ENCODE results near the gene APBB2. TPM values are rescaled to one million over a fixed set of nuclear protein-coding genes. Genes with fewer than 3 reads are reported as not detected.

The APBB2 gene
- total RNA-seq, 1 experiment from 2014 or later = 17.7 TPM

DNA sequence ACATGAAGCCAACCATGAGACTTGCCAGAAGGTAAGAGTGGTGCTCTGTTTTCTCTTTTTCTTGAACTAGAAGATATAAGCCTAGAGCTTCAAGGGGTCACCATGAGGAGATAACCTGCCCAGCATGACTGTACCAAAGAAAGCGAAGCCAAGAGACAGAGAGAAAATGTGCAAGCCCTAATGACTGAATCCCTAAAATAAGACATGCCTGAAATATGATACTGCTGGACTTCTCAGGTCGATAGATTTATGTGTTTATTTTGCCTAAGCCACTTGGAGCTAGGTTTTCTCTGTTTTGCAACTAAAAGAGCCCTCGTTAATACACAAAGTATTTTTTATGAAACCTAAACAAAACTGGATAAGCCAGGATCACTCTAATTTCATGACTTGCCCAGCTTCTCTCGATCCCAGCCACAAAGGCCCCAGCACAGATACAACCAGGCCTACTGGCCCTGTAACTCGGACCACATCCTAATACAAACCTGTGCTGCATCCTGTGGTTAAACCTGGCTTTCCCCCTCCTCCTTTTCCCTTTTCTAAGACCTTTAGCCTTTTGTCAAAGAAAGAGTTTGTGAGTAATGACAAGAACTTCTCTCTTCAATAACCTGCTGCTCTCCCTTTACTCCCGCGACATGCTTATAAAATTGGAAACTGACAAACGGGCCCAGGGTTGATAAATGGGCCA is 185.8 kb downstream of the APBB2 start:
- peaks cover 5% of the 10 kb centered on the region for H3K36me3 Mint-ChIP-seq (ENCODE audit: insufficient read depth, unreplicated experiment)
- H3K9me3 Mint-ChIP-seq (ENCODE audit: low read depth, unreplicated experiment) = peaks cover 11% of the 10 kb centered on the region
- CTCF ChIA-PET = interaction anchor here (0.6 to 0.9 kb wide), 2 partner anchors 23 to 429 kb away, joined by 3 to 4 read pairs; no protein-coding TSS in a partner anchor
- H3K4me3 Mint-ChIP-seq (ENCODE audit: low read depth, unreplicated experiment) = no peak overlapping the region
- intact Hi-C loops (cut with micrococcal nuclease; ENCODE audit: unreplicated experiment) = loop anchor here (5.0 kb wide), 1 partner anchor 36 kb away; no protein-coding TSS in a partner anchor
- BruUV-seq (replicated peaks) = no TSS peak
- peaks cover 14% of the 10 kb centered on the region for H3K4me1 Mint-ChIP-seq (ENCODE audit: low read depth, unreplicated experiment)
- no peaks in the 10 kb centered on the region for H3K27me3 Mint-ChIP-seq (ENCODE audit: unreplicated experiment)
- no peak for DNase-seq
- TF ChIP-seq, protein P1, sequence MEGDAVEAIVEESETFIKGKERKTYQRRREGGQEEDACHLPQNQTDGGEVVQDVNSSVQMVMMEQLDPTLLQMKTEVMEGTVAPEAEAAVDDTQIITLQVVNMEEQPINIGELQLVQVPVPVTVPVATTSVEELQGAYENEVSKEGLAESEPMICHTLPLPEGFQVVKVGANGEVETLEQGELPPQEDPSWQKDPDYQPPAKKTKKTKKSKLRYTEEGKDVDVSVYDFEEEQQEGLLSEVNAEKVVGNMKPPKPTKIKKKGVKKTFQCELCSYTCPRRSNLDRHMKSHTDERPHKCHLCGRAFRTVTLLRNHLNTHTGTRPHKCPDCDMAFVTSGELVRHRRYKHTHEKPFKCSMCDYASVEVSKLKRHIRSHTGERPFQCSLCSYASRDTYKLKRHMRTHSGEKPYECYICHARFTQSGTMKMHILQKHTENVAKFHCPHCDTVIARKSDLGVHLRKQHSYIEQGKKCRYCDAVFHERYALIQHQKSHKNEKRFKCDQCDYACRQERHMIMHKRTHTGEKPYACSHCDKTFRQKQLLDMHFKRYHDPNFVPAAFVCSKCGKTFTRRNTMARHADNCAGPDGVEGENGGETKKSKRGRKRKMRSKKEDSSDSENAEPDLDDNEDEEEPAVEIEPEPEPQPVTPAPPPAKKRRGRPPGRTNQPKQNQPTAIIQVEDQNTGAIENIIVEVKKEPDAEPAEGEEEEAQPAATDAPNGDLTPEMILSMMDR (IDR thresholded peaks at IDR 0.05; ENCODE audit: unreplicated experiment) = no peak
- peak overlapping the region; percentile 39 for H3K27ac Mint-ChIP-seq (ENCODE audit: unreplicated experiment)

DNA sequence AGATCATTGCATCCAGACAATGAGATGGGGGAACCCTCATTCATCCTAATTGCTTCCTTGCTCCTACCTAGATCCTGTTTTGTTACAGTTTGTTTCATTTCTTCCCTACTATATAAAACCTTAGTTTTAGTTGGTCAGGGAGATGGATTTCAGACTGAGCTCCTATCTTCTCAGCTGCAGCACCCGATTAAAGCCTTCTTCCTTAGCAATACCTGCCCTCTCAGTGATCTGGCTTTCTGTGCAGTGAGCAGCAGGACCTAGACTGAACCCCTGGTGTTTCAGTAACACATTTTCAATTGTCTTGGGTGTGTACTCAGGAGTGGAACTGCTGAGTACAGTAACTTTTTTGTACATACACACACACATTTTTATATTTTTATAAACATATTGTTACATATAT is 187.4 kb downstream of the APBB2 start:
- no peak overlapping the region for H3K4me3 Mint-ChIP-seq (ENCODE audit: low read depth, unreplicated experiment)
- CTCF ChIA-PET = no interaction called here

DNA sequence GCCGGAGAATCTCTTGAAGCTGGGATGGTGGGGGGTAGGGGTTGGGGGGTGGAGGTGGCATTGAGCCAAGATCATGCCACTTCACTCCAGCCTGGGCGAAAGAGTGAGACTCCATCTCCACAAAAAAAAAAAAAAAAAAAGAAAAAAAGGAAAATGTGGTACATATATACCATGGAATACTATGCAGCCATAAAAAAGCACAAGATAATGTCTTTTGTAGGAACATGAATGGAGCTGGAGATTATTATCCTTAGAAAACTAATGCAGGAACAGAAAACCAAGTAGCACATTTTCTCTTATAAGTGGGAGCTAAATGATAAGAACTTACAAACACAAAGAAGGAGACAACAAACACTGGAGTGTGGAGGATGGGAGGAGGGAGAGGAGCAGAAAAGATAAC is 188.5 kb downstream of the APBB2 start:
- Mint-ChIP-seq H3K4me3 (ENCODE audit: low read depth, unreplicated experiment) (no peak overlapping the region), H3K4me1 (ENCODE audit: low read depth, unreplicated experiment) (peaks cover 14% of the 10 kb centered on the region), H3K27ac (ENCODE audit: unreplicated experiment) (no peak overlapping the region), H3K27me3 (ENCODE audit: unreplicated experiment) (no peaks in the 10 kb centered on the region), H3K9me3 (ENCODE audit: low read depth, unreplicated experiment) (peaks cover 14% of the 10 kb centered on the region), H3K36me3 (ENCODE audit: insufficient read depth, unreplicated experiment) (peaks cover 5% of the 10 kb centered on the region)
- CTCF ChIA-PET = interaction anchor here (0.6 kb wide), 1 partner anchor 380 kb away, joined by 4 read pairs; no protein-coding TSS in a partner anchor
- BruUV-seq (replicated peaks) = no TSS peak
- intact Hi-C loops (cut with micrococcal nuclease; ENCODE audit: unreplicated experiment) = loop anchor here (5.0 kb wide), 1 partner anchor 34 kb away; no protein-coding TSS in a partner anchor
- TF ChIP-seq, protein P1 (IDR thresholded peaks at IDR 0.05; ENCODE audit: unreplicated experiment) = no peak
- no peak for DNase-seq

More for the DNA sequence above, 187.4 kb downstream of the APBB2 start:
- no peak for DNase-seq
- H3K4me1 Mint-ChIP-seq (ENCODE audit: low read depth, unreplicated experiment) = peaks cover 14% of the 10 kb centered on the region
- H3K36me3 Mint-ChIP-seq (ENCODE audit: insufficient read depth, unreplicated experiment) = peaks cover 5% of the 10 kb centered on the region
- H3K9me3 Mint-ChIP-seq (ENCODE audit: low read depth, unreplicated experiment) = peaks cover 14% of the 10 kb centered on the region
- H3K27me3 Mint-ChIP-seq (ENCODE audit: unreplicated experiment) = no peaks in the 10 kb centered on the region
- BruUV-seq (replicated peaks) = no TSS peak
- TF ChIP-seq, protein P1 (IDR thresholded peaks at IDR 0.05; ENCODE audit: unreplicated experiment) = no peak
- no peak overlapping the region for H3K27ac Mint-ChIP-seq (ENCODE audit: unreplicated experiment)
- intact Hi-C loops (cut with micrococcal nuclease; ENCODE audit: unreplicated experiment) = loop anchor here (5.0 kb wide), 1 partner anchor 35 kb away; no protein-coding TSS in a partner anchor

DNA sequence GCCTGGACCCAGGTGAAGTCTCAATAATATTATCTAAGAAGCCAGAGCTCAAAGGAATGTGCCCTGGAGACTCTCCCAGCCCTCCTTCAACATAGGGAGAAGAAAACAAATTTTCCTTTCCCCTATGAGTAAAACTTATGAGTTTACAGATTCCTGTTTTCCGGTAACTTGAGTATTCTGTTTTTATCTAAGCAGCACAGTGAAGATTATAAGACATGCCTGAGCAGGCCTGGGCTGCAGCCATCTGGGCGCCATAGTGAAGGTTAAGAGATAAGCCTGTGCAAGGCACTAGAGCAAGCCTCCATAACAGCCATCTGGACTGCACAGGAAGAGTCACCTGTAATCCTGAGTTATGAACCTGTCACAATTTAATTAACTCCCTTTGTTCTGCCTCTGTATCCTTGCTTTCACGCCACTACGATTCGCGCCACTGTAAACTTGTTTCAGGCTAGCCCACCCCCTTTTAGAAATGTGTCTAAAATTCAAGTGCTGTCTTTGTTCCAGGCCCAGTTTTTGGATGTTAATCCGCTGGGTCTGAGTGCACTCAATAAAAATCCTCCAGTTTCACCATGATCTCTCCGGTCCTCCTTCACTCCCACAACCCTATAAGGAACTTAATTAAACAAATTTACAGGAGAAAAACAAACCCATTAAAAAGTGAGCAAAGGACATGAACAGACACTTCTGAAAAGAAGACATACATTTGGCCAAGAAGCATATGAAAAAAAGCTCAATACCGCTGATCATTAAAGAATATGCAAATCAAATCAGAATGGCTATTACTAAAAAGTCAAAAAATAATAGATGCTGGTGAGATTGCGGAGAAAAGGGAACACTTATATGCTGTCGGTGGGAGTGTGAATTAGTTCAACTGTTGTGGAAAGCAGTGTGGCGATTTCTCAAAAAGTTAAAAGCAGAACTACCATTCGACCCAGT is 189.5 kb downstream of the APBB2 start:
- Mint-ChIP-seq H3K27ac (ENCODE audit: unreplicated experiment) (no peak overlapping the region), H3K4me3 (ENCODE audit: low read depth, unreplicated experiment) (no peak overlapping the region), H3K36me3 (ENCODE audit: insufficient read depth, unreplicated experiment) (peaks cover 1% of the 10 kb centered on the region), H3K9me3 (ENCODE audit: low read depth, unreplicated experiment) (peaks cover 14% of the 10 kb centered on the region), H3K4me1 (ENCODE audit: low read depth, unreplicated experiment) (peaks cover 14% of the 10 kb centered on the region), H3K27me3 (ENCODE audit: unreplicated experiment) (no peaks in the 10 kb centered on the region)
- no TSS peak for BruUV-seq (replicated peaks)
- no peak for DNase-seq
- intact Hi-C loops (cut with micrococcal nuclease; ENCODE audit: unreplicated experiment) = loop anchor here (5.0 kb wide), 1 partner anchor 33 kb away; no protein-coding TSS in a partner anchor
- CTCF ChIA-PET = interaction anchor here (0.6 kb wide), 1 partner anchor 379 kb away, joined by 4 read pairs; no protein-coding TSS in a partner anchor
- TF ChIP-seq, protein P1 (IDR thresholded peaks at IDR 0.05; ENCODE audit: unreplicated experiment) = no peak
